GM18907 (cell line): ENCODE data around the gene STRN3.
"Not testable (repeated sequence)": the region's sequence is repeated elsewhere in the genome, so short reads cannot be mapped to it uniquely, and the experiment has no call there.

ENCODE experiments used
- ATAC-seq: cut with Tn5 transposase; IDR thresholded peaks from one replicate; pipeline ENCODE4 v1.9.1; 2021; ENCODE audit warnings: mild to moderate bottlenecking, moderate library complexity; ENCODE audit not compliant: unreplicated experiment

Gene STRN3

GRCh38 chr14:30972036-30972732 lies 54.0 kb downstream of the STRN3 start:
- ATAC-seq: not testable (repeated sequence)

GRCh38 chr14:30971586-30971985 lies 54.6 kb downstream of the STRN3 start:
- ATAC-seq: no peak

- ATAC-seq: peak; percentile 88
These were observed 56.4 kb downstream of the STRN3 start for GRCh38 chr14:30969796-30970195.

- not testable (repeated sequence) for ATAC-seq
These were observed 58.6 kb downstream of the STRN3 start for GRCh38 chr14:30967364-30968098.

- no peak for ATAC-seq
These were observed 59.5 kb downstream of the STRN3 start for GRCh38 chr14:30966415-30967363.

GRCh38 chr14:30965861-30966260 lies 60.3 kb downstream of the STRN3 start:
- not testable (repeated sequence) for ATAC-seq

GRCh38 chr14:30962537-30962936 lies 63.6 kb downstream of the STRN3 start:
- ATAC-seq: not testable (repeated sequence)

- ATAC-seq: no peak
These were observed 64.8 kb downstream of the STRN3 start for GRCh38 chr14:30961330-30961729.

GRCh38 chr14:30960216-30960615 lies 66.0 kb downstream of the STRN3 start:
- ATAC-seq: no peak

GRCh38 chr14:30958555-30959407 lies 67.4 kb downstream of the STRN3 start:
- ATAC-seq: peak; percentile 33

- ATAC-seq: peak; percentile 85
These were observed 68.3 kb downstream of the STRN3 start for GRCh38 chr14:30957813-30958370.

- ATAC-seq: no peak
These were observed 76.5 kb downstream of the STRN3 start for GRCh38 chr14:30949651-30950050.

GRCh38 chr14:30943694-30944093 lies 82.5 kb downstream of the STRN3 start:
- ATAC-seq: no peak

GRCh38 chr14:30940886-30941285 lies 85.3 kb downstream of the STRN3 start:
- no peak for ATAC-seq

GRCh38 chr14:30938617-30939016 lies 87.6 kb downstream of the STRN3 start:
- no peak for ATAC-seq

- no peak for ATAC-seq
These were observed 90.7 kb downstream of the STRN3 start for GRCh38 chr14:30935445-30935844.

- not testable (repeated sequence) for ATAC-seq
These were observed 92.2 kb downstream of the STRN3 start for GRCh38 chr14:30933937-30934336.

GRCh38 chr14:30928462-30928861 lies 97.7 kb downstream of the STRN3 start:
- ATAC-seq: no peak

GRCh38 chr14:30925254-30925653 lies 100.9 kb downstream of the STRN3 start:
- no peak for ATAC-seq

GRCh38 chr14:30921788-30922187 lies 104.4 kb downstream of the STRN3 start:
- ATAC-seq: no peak
